Measurements from ENCODE around the gene OR5D13.

Gene OR5D13, protein sequence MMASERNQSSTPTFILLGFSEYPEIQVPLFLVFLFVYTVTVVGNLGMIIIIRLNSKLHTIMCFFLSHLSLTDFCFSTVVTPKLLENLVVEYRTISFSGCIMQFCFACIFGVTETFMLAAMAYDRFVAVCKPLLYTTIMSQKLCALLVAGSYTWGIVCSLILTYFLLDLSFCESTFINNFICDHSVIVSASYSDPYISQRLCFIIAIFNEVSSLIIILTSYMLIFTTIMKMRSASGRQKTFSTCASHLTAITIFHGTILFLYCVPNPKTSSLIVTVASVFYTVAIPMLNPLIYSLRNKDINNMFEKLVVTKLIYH

DNA sequence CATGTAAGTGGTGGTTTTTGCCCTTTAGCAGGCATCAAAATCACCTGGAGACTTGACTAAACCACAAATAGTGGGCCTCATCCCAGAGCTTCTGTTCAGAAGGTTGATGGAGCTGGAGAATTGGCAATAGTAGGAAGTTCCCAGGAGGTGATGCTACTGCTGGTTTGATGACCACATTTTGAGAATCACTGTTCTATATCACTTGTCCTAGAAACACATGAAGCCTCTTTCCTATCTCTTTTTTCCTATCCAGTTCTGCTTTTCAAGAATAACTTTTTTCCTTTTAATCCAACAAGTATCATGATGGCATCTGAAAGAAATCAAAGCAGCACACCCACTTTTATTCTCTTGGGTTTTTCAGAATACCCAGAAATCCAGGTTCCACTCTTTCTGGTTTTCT, at the start of gene OR5D13:
Gene OR5D13, plus strand, starts transcription at position 301 of the 400 bp plus-strand sequence. Its CDS starts 0 bp downstream, at position 301.
- Mint-ChIP-seq H3K27ac (no peak within 1 kb of the TSS), H3K4me1 (ENCODE audit: low read depth) (no peaks in the 10 kb centered on the region), H3K4me3 (no peak within 1 kb of the TSS), H3K36me3 (no peaks in the 10 kb centered on the region), H3K27me3 (no peaks in the 10 kb centered on the region), H3K9me3 (ENCODE audit: low read depth) (peaks cover 11% of the 10 kb centered on the region)

DNA sequence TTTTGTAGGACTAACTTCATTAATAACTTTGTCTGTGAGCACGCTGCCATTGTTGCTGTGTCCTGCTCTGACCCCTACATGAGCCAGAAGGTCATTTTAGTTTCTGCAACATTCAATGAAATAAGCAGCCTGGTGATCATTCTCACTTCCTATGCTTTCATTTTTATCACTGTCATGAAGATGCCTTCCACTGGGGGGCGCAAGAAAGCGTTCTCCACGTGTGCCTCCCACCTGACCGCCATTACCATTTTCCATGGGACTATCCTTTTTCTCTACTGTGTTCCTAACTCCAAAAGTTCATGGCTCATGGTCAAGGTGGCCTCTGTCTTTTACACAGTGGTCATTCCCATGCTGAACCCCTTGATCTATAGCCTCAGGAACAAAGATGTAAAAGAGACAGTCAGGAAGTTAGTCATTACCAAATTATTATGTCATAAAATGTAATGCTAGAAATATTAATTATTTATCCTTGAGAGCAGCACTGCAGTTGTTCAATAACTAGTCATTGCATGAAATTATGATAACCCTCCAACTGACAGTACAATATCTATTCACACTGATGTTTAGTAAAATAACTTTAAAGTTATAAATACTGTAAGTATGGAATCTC, 46.4 kb upstream of the OR5D13 start:
- Mint-ChIP-seq H3K9me3 (ENCODE audit: low read depth) (peaks cover 6% of the 10 kb centered on the region), H3K36me3 (no peaks in the 10 kb centered on the region), H3K4me1 (ENCODE audit: low read depth) (no peaks in the 10 kb centered on the region), H3K27me3 (no peaks in the 10 kb centered on the region), H3K4me3 (no peak overlapping the region), H3K27ac (no peak overlapping the region)

DNA sequence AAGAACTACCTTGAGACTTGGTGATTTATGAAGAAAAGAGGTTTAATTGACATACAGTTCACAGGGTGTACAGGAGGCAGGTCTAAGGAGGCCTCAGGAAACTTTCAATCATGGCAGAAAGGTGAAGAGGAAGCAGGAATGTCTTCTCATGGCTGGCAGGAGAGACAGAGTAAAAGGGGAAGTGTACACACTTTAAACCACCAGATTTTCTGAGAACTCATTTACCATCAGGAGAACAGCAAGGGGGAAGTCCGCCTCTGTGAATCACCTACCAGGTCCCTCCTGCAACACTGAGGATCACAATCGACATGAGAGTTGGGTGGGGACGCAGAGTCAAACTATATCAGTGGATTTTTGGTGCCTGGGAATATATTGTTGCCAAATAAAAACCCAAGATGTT, 40.3 kb upstream of the OR5D13 start:
- H3K4me1 Mint-ChIP-seq (ENCODE audit: low read depth), result no peaks in the 10 kb centered on the region
- no peaks in the 10 kb centered on the region for H3K36me3 Mint-ChIP-seq
- no peak overlapping the region for H3K4me3 Mint-ChIP-seq
- H3K9me3 Mint-ChIP-seq (ENCODE audit: low read depth), result peaks cover 9% of the 10 kb centered on the region
- H3K27ac Mint-ChIP-seq, result no peak overlapping the region
- no peaks in the 10 kb centered on the region for H3K27me3 Mint-ChIP-seq

GRCh38 chr11:55791606-55792005, 18.4 kb downstream of the OR5D13 start:
- Mint-ChIP-seq H3K27ac (no peak overlapping the region), H3K4me3 (no peak overlapping the region), H3K27me3 (no peaks in the 10 kb centered on the region)

GRCh38 chr11:55793321-55793720, 20.1 kb downstream of the OR5D13 start:
- H3K27ac Mint-ChIP-seq, result no peak overlapping the region
- no peak overlapping the region for H3K4me3 Mint-ChIP-seq
- H3K9me3 Mint-ChIP-seq (ENCODE audit: low read depth), result peaks cover 22% of the 10 kb centered on the region
- no peaks in the 10 kb centered on the region for H3K36me3 Mint-ChIP-seq
- no peaks in the 10 kb centered on the region for H3K27me3 Mint-ChIP-seq
- no peaks in the 10 kb centered on the region for H3K4me1 Mint-ChIP-seq (ENCODE audit: low read depth)

More at GRCh38 chr11:55791606-55792005, 18.4 kb downstream of the OR5D13 start:
- Mint-ChIP-seq H3K4me1 (ENCODE audit: low read depth) (no peaks in the 10 kb centered on the region), H3K36me3 (no peaks in the 10 kb centered on the region), H3K9me3 (ENCODE audit: low read depth) (peaks cover 27% of the 10 kb centered on the region)

GRCh38 chr11:55795256-55795655, 22.0 kb downstream of the OR5D13 start, which contains the start of gene OR5D14:
Gene OR5D14, plus strand, starts transcription at chr11:55795556. Its CDS starts 0 bp downstream, at chr11:55795556.
- Mint-ChIP-seq H3K4me3 (no peak within 1 kb of the TSS), H3K4me1 (ENCODE audit: low read depth) (no peaks in the 10 kb centered on the region), H3K36me3 (no peaks in the 10 kb centered on the region), H3K27ac (no peak within 1 kb of the TSS), H3K9me3 (ENCODE audit: low read depth) (peaks cover 33% of the 10 kb centered on the region), H3K27me3 (no peaks in the 10 kb centered on the region)

DNA sequence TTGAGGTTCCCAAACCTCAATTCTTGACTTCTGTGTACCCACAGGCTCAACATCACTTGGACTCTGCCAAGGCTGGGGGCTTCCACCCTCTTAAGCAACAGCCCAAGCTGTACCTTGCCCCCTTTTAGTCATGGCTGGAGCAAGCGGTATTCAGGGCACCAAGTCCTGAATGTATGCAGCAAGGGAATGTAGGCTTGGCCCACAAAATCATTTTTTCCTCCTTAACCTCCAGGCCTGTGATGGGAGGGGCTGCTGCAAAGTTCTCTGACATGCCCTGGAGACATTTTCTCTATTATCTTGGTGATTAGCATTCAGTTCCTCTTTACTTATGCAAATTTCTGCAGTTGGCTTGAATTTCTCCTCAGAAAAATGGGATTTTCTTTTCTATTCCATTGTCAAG, 33.0 kb downstream of the OR5D13 start:
- Mint-ChIP-seq H3K27ac (no peak overlapping the region), H3K4me1 (ENCODE audit: low read depth) (no peaks in the 10 kb centered on the region), H3K4me3 (no peak overlapping the region), H3K9me3 (ENCODE audit: low read depth) (peaks cover 21% of the 10 kb centered on the region), H3K27me3 (no peaks in the 10 kb centered on the region), H3K36me3 (no peaks in the 10 kb centered on the region)

GRCh38 chr11:55811067-55811466, 37.8 kb downstream of the OR5D13 start, which contains the start of gene OR5L1:
Gene OR5L1, plus strand, starts transcription at chr11:55811367. Its CDS starts 100 bp downstream, at chr11:55811467.
- Mint-ChIP-seq H3K4me3 (no peak within 1 kb of the TSS), H3K9me3 (ENCODE audit: low read depth) (peaks cover 15% of the 10 kb centered on the region), H3K27ac (no peak within 1 kb of the TSS), H3K27me3 (no peaks in the 10 kb centered on the region), H3K4me1 (ENCODE audit: low read depth) (no peaks in the 10 kb centered on the region), H3K36me3 (no peaks in the 10 kb centered on the region)

GRCh38 chr11:55819330-55819729, 46.1 kb downstream of the OR5D13 start, which contains the start of gene OR5D18:
Gene OR5D18, plus strand, starts transcription at chr11:55819630. Its CDS starts 0 bp downstream, at chr11:55819630.
- no peaks in the 10 kb centered on the region for H3K27me3 Mint-ChIP-seq
- H3K36me3 Mint-ChIP-seq, result no peaks in the 10 kb centered on the region
- peaks cover 23% of the 10 kb centered on the region for H3K9me3 Mint-ChIP-seq (ENCODE audit: low read depth)
- H3K27ac Mint-ChIP-seq, result no peak within 1 kb of the TSS
- no peak within 1 kb of the TSS for H3K4me3 Mint-ChIP-seq
- no peaks in the 10 kb centered on the region for H3K4me1 Mint-ChIP-seq (ENCODE audit: low read depth)
